Neural progenitor cell (in vitro differentiated cells): Measurements from ENCODE around the gene NDUFS3. TPM values are rescaled to one million over a fixed set of nuclear protein-coding genes. Genes with fewer than 3 reads are reported as not detected.

Source experiments
- DNase-seq: peaks from one replicate; pipeline ENCODE4 v3.0.0-alpha.2; 2016; ENCODE audit warnings: low spot score
- H2AFZ ChIP-seq: fragments of 200-600 bp; sonication (generic); replicated peaks from 2 replicates; pipeline ENCODE4 v1.6.1; 2016; ENCODE audit warnings: antibody characterized with exemption
- H3F3A ChIP-seq: fragments of 200-600 bp; sonication (generic); 2 replicates; pipeline ENCODE4 v1.6.1; 2016; ENCODE audit warnings: antibody characterized with exemption, low read depth
- H3K27ac ChIP-seq: fragments of 200-600 bp; sonication (generic); 2 replicates; pipeline ENCODE4 v1.5.1; 2016; ENCODE audit warnings: mild to moderate bottlenecking
- H3K27me3 ChIP-seq: fragments of 200-600 bp; sonication (generic); 2 replicates; pipeline ENCODE4 v1.6.1; 2016; ENCODE audit warnings: mild to moderate bottlenecking, moderate library complexity
- H3K36me3 ChIP-seq: fragments of 200-600 bp; sonication (generic); 2 replicates; pipeline ENCODE4 v1.5.1; 2016
- H3K4me1 ChIP-seq: fragments of 200-600 bp; sonication (generic); 2 replicates; pipeline ENCODE4 v1.6.1; 2016; ENCODE audit warnings: mixed run types
- H3K4me2 ChIP-seq: fragments of 200-600 bp; sonication (generic); 2 replicates; pipeline ENCODE4 v1.6.1; 2016
- H3K4me3 ChIP-seq: fragments of 200-600 bp; sonication (generic); 2 replicates; pipeline ENCODE4 v1.5.1; 2016
- H3K79me2 ChIP-seq: fragments of 200-600 bp; sonication (generic); 2 replicates; pipeline ENCODE4 v1.6.1; 2016; ENCODE audit warnings: low read depth
- H3K9ac ChIP-seq: fragments of 200-600 bp; sonication (generic); 2 replicates; pipeline ENCODE4 v1.6.1; 2016
- H3K9me3 ChIP-seq: fragments of 200-600 bp; sonication (generic); 2 replicates; pipeline ENCODE4 v1.5.1; 2016; ENCODE audit warnings: low read depth
- H4K20me1 ChIP-seq: fragments of 200-600 bp; sonication (generic); 2 replicates; pipeline ENCODE4 v1.6.1; 2016; ENCODE audit warnings: low read depth
- H3K27ac Mint-ChIP-seq: 3 replicates; pipeline ENCODE4 v1.8.0; 2021; ENCODE audit warnings: mixed read lengths
- H3K27me3 Mint-ChIP-seq: 2 replicates; pipeline ENCODE4 v1.8.0; 2022; ENCODE audit warnings: low read depth, mild to moderate bottlenecking, inconsistent platforms, moderate library complexity, mixed read lengths; ENCODE audit not compliant: insufficient read depth
- H3K36me3 Mint-ChIP-seq: 3 replicates; pipeline ENCODE4 v1.8.0; 2021; ENCODE audit warnings: mixed read lengths
- H3K4me1 Mint-ChIP-seq: 3 replicates; pipeline ENCODE4 v1.8.0; 2021; ENCODE audit warnings: mixed read lengths
- H3K4me3 Mint-ChIP-seq: 3 replicates; pipeline ENCODE4 v1.8.0; 2021; ENCODE audit warnings: mild to moderate bottlenecking, moderate library complexity, mixed read lengths
- H3K9me3 Mint-ChIP-seq: 3 replicates; pipeline ENCODE4 v1.8.0; 2020; ENCODE audit warnings: mixed read lengths
- EZH2 ChIP-seq: fragments of 200-600 bp; sonication (generic); IDR thresholded peaks from 2 replicates; pipeline ENCODE4 v1.6.1; 2017; ENCODE audit warnings: antibody characterized with exemption, mild to moderate bottlenecking, moderate library complexity
- EZH2phosphoT487 ChIP-seq: fragments of 200-600 bp; sonication (generic); IDR thresholded peaks from 2 replicates; pipeline ENCODE4 v1.6.1; 2017; ENCODE audit warnings: antibody characterized with exemption
- total RNA-seq: library from RNA; depleted of rRNA; stranded (reverse); fragments of >200 nt; gene quantifications from 2 replicates; pipeline ENCODE4 v1.2.3, GENCODE V29; 2015; ENCODE audit warnings: low replicate concordance
- TF ChIP-seq, protein P1 (sequence below): fragments of 200-600 bp; sonication (generic); IDR thresholded peaks from 2 replicates; pipeline ENCODE4 v1.5.1; 2017; ENCODE audit warnings: antibody characterized with exemption, mild to moderate bottlenecking

Gene NDUFS3
- total RNA-seq, 1 donor from 2014 or later: 78.9 TPM

DNA sequence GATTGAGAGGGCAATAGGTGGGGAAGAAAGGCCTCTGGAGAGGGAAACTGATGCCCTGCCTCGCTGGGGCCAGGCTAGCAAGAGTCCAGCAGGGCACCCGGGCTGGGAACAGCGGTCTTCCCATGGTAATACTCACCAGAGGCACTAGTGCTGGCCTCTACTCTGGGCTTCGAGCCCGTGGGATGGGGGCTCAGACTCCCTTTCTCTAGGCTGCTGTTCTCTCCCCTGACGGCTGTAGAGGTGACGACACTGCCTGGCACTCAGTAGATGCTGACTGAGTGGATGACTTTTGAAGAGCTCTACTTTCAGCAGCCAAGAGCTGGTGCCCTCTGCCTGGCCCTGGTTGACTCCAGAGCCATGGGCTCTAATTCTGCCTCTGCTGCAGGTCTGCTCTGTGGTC, 16.2 kb downstream of the NDUFS3 start:
- H3K27ac ChIP-seq: no peak overlapping the region
- no peaks in the 10 kb centered on the region for H3K9me3 Mint-ChIP-seq
- peaks cover 39% of the 10 kb centered on the region for H3K27me3 ChIP-seq
- H3K27me3 Mint-ChIP-seq: peaks cover 13% of the 10 kb centered on the region
- DNase-seq: no peak
- H3K36me3 ChIP-seq: no peaks in the 10 kb centered on the region
- no peak overlapping the region for H2AFZ ChIP-seq
- peak overlapping the region; percentile 82 for H3K4me3 Mint-ChIP-seq
- H3K9me3 ChIP-seq: no peaks in the 10 kb centered on the region
- peaks cover 32% of the 10 kb centered on the region for H3K4me1 Mint-ChIP-seq
- H3K79me2 ChIP-seq: no peaks in the 10 kb centered on the region
- peak overlapping the region; percentile 99 for H3K4me2 ChIP-seq
- TF ChIP-seq EZH2 (no peak), EZH2phosphoT487 (no peak)
- TF ChIP-seq, protein P1, sequence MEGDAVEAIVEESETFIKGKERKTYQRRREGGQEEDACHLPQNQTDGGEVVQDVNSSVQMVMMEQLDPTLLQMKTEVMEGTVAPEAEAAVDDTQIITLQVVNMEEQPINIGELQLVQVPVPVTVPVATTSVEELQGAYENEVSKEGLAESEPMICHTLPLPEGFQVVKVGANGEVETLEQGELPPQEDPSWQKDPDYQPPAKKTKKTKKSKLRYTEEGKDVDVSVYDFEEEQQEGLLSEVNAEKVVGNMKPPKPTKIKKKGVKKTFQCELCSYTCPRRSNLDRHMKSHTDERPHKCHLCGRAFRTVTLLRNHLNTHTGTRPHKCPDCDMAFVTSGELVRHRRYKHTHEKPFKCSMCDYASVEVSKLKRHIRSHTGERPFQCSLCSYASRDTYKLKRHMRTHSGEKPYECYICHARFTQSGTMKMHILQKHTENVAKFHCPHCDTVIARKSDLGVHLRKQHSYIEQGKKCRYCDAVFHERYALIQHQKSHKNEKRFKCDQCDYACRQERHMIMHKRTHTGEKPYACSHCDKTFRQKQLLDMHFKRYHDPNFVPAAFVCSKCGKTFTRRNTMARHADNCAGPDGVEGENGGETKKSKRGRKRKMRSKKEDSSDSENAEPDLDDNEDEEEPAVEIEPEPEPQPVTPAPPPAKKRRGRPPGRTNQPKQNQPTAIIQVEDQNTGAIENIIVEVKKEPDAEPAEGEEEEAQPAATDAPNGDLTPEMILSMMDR: no peak
- H3K9ac ChIP-seq: no peak overlapping the region
- H4K20me1 ChIP-seq: peaks cover 10% of the 10 kb centered on the region
- no peaks in the 10 kb centered on the region for H3K36me3 Mint-ChIP-seq
- H3K4me3 ChIP-seq: no peak overlapping the region
- peaks cover 26% of the 10 kb centered on the region for H3K4me1 ChIP-seq
- H3K27ac Mint-ChIP-seq: no peak overlapping the region
- peaks cover 37% of the 10 kb centered on the region for H3F3A ChIP-seq

DNA sequence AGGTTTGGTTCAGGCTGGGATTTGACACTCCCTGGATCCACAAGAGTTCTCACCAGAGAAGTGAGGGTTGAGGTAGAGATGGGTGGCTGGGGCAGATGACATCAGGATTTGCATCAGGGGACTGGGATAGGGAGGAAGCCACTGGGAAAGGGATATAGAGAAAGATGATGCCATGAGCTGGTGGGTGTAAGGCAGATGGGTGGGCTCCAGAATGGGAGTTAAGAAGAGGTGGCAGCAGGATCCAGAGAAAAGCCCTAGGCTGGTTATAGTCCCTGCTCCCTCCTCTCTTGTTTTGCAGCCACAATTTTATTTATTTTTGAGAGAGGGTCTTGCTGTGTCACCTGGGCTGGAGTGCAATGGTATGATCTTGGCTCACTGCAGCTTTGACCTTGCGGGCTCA, 17.1 kb downstream of the NDUFS3 start:
- Mint-ChIP-seq H3K27ac (no peak overlapping the region), H3K36me3 (no peaks in the 10 kb centered on the region), H3K4me3 (no peak overlapping the region), H3K27me3 (peaks cover 13% of the 10 kb centered on the region), H3K9me3 (no peaks in the 10 kb centered on the region), H3K4me1 (peaks cover 32% of the 10 kb centered on the region)
- Histone ChIP-seq H3K4me3 (no peak overlapping the region), H3F3A (peaks cover 37% of the 10 kb centered on the region), H3K9me3 (no peaks in the 10 kb centered on the region), H3K36me3 (no peaks in the 10 kb centered on the region), H3K27me3 (peaks cover 39% of the 10 kb centered on the region), H3K9ac (no peak overlapping the region), H3K4me1 (peaks cover 27% of the 10 kb centered on the region), H4K20me1 (peaks cover 11% of the 10 kb centered on the region), H2AFZ (no peak overlapping the region), H3K27ac (no peak overlapping the region), H3K4me2 (no peak overlapping the region), H3K79me2 (no peaks in the 10 kb centered on the region)
- no peak for DNase-seq
- TF ChIP-seq EZH2 (no peak), EZH2phosphoT487 (no peak)
- TF ChIP-seq, protein P1: no peak

DNA sequence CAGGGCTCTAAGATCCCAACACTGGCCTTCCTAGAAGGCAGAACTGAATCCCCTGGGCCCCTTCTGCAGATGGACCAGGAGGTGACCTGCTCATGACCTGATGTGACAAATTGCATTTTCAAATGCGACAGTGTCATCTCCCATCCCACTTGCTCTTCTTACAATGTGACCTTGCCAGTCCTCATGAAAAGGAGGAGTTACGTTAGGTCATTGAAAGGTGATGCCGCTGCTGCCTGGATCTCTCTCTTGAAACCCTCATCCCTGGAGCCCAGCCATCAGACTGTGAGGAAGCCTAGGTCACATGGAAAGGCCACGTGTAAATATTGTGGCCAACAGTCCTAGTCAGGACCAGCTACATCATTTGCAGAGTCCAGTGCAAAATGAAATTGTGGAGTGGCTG, 21.0 kb downstream of the NDUFS3 start:
- no peaks in the 10 kb centered on the region for H3K79me2 ChIP-seq
- no peaks in the 10 kb centered on the region for H3K9me3 Mint-ChIP-seq
- H3K4me2 ChIP-seq: peak overlapping the region; percentile 71
- peaks cover 2% of the 10 kb centered on the region for H3K27me3 Mint-ChIP-seq
- peaks cover 11% of the 10 kb centered on the region for H3K4me1 Mint-ChIP-seq
- no peak overlapping the region for H3K9ac ChIP-seq
- TF ChIP-seq, protein P1: no peak
- TF ChIP-seq EZH2phosphoT487 (no peak), EZH2 (no peak)
- H3K36me3 ChIP-seq: no peaks in the 10 kb centered on the region
- peaks cover 21% of the 10 kb centered on the region for H3K4me1 ChIP-seq
- H2AFZ ChIP-seq: no peak overlapping the region
- DNase-seq: no peak
- H3K4me3 ChIP-seq: no peak overlapping the region
- peak overlapping the region; percentile 50 for H3K4me3 Mint-ChIP-seq
- H4K20me1 ChIP-seq: peaks cover 11% of the 10 kb centered on the region
- no peak overlapping the region for H3K27ac Mint-ChIP-seq
- peaks cover 10% of the 10 kb centered on the region for H3K27me3 ChIP-seq
- no peak overlapping the region for H3K27ac ChIP-seq
- no peaks in the 10 kb centered on the region for H3K36me3 Mint-ChIP-seq
- H3K9me3 ChIP-seq: no peaks in the 10 kb centered on the region
- H3F3A ChIP-seq: peaks cover 22% of the 10 kb centered on the region
